ENCODE measurements around the gene MLKL.

DNA sequence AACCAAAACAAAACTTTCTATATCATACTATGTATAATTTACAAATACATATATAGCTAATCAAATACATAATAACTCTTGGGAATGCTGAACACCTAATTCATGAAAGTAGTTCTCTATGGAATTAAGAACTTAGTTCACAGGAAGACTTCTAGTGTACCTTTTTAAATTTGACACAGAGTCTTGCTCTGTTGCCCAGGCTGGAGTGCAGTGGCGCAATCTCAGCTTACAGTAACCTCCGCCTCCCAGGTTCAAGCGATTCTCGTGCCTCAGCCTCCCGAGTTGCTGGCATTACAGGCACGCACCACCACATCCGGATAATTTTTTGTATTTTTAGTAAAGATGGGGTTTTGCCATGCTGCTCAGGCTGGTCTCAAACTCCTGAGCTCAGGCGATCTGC lies 58.7 kb downstream of the MLKL start:
- TF ChIP-seq, protein P1, sequence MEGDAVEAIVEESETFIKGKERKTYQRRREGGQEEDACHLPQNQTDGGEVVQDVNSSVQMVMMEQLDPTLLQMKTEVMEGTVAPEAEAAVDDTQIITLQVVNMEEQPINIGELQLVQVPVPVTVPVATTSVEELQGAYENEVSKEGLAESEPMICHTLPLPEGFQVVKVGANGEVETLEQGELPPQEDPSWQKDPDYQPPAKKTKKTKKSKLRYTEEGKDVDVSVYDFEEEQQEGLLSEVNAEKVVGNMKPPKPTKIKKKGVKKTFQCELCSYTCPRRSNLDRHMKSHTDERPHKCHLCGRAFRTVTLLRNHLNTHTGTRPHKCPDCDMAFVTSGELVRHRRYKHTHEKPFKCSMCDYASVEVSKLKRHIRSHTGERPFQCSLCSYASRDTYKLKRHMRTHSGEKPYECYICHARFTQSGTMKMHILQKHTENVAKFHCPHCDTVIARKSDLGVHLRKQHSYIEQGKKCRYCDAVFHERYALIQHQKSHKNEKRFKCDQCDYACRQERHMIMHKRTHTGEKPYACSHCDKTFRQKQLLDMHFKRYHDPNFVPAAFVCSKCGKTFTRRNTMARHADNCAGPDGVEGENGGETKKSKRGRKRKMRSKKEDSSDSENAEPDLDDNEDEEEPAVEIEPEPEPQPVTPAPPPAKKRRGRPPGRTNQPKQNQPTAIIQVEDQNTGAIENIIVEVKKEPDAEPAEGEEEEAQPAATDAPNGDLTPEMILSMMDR (IDR thresholded peaks at IDR 0.05): no peak
- TF ChIP-seq ZBTB21 (CRISPR knock-in tag; IDR thresholded peaks at IDR 0.05; ENCODE audit: borderline replicate concordance) (no peak), CBFB (CRISPR knock-in tag; IDR thresholded peaks at IDR 0.05; ENCODE audit: low read depth) (no peak), ATF1 (CRISPR knock-in tag; IDR thresholded peaks at IDR 0.05) (no peak), CREB1 (CRISPR knock-in tag; IDR thresholded peaks at IDR 0.05) (no peak), GTF2I (CRISPR knock-in tag; conservative IDR thresholded peaks at IDR 0.05) (no peak), NFE2L1 (CRISPR knock-in tag; IDR thresholded peaks at IDR 0.05) (no peak), RELA (CRISPR knock-in tag; IDR thresholded peaks at IDR 0.05; ENCODE audit: borderline replicate concordance) (no peak), ZNF263 (CRISPR knock-in tag; IDR thresholded peaks at IDR 0.05; ENCODE audit: low read depth) (no peak)
- TF ChIP-seq, protein P2, sequence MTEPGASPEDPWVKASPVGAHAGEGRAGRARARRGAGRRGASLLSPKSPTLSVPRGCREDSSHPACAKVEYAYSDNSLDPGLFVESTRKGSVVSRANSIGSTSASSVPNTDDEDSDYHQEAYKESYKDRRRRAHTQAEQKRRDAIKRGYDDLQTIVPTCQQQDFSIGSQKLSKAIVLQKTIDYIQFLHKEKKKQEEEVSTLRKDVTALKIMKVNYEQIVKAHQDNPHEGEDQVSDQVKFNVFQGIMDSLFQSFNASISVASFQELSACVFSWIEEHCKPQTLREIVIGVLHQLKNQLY (CRISPR knock-in tag; IDR thresholded peaks at IDR 0.05): no peak
- TF ChIP-seq, protein P3, sequence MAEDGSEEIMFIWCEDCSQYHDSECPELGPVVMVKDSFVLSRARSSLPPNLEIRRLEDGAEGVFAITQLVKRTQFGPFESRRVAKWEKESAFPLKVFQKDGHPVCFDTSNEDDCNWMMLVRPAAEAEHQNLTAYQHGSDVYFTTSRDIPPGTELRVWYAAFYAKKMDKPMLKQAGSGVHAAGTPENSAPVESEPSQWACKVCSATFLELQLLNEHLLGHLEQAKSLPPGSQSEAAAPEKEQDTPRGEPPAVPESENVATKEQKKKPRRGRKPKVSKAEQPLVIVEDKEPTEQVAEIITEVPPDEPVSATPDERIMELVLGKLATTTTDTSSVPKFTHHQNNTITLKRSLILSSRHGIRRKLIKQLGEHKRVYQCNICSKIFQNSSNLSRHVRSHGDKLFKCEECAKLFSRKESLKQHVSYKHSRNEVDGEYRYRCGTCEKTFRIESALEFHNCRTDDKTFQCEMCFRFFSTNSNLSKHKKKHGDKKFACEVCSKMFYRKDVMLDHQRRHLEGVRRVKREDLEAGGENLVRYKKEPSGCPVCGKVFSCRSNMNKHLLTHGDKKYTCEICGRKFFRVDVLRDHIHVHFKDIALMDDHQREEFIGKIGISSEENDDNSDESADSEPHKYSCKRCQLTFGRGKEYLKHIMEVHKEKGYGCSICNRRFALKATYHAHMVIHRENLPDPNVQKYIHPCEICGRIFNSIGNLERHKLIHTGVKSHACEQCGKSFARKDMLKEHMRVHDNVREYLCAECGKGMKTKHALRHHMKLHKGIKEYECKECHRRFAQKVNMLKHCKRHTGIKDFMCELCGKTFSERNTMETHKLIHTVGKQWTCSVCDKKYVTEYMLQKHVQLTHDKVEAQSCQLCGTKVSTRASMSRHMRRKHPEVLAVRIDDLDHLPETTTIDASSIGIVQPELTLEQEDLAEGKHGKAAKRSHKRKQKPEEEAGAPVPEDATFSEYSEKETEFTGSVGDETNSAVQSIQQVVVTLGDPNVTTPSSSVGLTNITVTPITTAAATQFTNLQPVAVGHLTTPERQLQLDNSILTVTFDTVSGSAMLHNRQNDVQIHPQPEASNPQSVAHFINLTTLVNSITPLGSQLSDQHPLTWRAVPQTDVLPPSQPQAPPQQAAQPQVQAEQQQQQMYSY (CRISPR knock-in tag; IDR thresholded peaks at IDR 0.05): no peak

Data from WTC11 (cell line).